SK-N-SH (cell line): Measurements from ENCODE around the gene PDE11A.

Experiments used
- ELF1 ChIP-seq: IDR thresholded peaks from 2 replicates; pipeline ENCODE4 v1.4.0; 2012
- FOSL2 ChIP-seq: IDR thresholded peaks from 2 replicates; pipeline ENCODE4 v1.4.0; 2012; ENCODE audit warnings: low read depth, mild to moderate bottlenecking, moderate library complexity, borderline replicate concordance
- FOXM1 ChIP-seq: IDR thresholded peaks from 2 replicates; pipeline ENCODE4 v1.4.0; 2012; ENCODE audit warnings: low read depth, mild to moderate bottlenecking
- GATA2 ChIP-seq: sonication (generic); formaldehyde crosslinking; IDR thresholded peaks from 2 replicates; pipeline ENCODE4 v1.5.0; 2020; ENCODE audit warnings: mild to moderate bottlenecking, missing genetic modification reagents
- POLR2AphosphoS5 ChIP-seq: IDR thresholded peaks from 2 replicates; pipeline ENCODE4 v1.6.1; 2012; ENCODE audit warnings: low read depth, low read length
- RAD21 ChIP-seq: IDR thresholded peaks from 2 replicates; pipeline ENCODE4 v1.6.1; 2012; ENCODE audit warnings: mild to moderate bottlenecking, low read length
- RCOR1 ChIP-seq: fragments of 150-350 bp; IDR thresholded peaks from 2 replicates; pipeline ENCODE4 v1.6.1; 2017; ENCODE audit warnings: antibody characterized with exemption, low read length
- TCF12 ChIP-seq: IDR thresholded peaks from 2 replicates; pipeline ENCODE4 v1.4.0; 2012
- TF ChIP-seq, protein P1 (sequence below): fragments of 200-600 bp; sonication (generic); IDR thresholded peaks from 2 replicates; pipeline ENCODE4 v1.6.1; 2017; ENCODE audit warnings: antibody characterized with exemption, mild to moderate bottlenecking, moderate library complexity
- TF ChIP-seq, protein P2 (sequence below): IDR thresholded peaks from 2 replicates; pipeline ENCODE4 v1.4.0; 2012; ENCODE audit warnings: low read depth, borderline replicate concordance
- TF ChIP-seq, protein P3 (sequence below): IDR thresholded peaks from 2 replicates; pipeline ENCODE4; 2012
- TF ChIP-seq, protein P4 (sequence below): IDR thresholded peaks from 2 replicates; pipeline ENCODE4 v1.4.0; 2012; ENCODE audit warnings: low read depth

DNA sequence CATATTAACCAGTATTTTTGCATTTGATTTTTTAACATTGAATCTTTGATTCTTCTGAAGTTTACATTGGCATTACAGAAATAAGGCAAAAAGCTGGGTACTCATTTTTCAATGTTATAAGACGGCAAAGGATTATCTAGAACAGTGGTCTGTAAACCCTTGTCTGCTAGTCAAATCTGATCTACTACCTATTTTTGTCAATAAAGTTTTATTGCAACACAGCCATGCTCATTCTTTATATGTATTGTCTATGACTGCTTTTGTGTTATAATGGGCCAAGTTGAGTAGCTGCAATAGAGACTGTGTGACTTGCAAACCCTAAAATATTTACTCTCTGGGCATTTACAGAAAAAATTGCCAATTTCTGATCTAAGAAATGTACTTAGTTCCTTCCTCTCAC, 181.0 kb downstream of the PDE11A start:
- TF ChIP-seq, protein P1, sequence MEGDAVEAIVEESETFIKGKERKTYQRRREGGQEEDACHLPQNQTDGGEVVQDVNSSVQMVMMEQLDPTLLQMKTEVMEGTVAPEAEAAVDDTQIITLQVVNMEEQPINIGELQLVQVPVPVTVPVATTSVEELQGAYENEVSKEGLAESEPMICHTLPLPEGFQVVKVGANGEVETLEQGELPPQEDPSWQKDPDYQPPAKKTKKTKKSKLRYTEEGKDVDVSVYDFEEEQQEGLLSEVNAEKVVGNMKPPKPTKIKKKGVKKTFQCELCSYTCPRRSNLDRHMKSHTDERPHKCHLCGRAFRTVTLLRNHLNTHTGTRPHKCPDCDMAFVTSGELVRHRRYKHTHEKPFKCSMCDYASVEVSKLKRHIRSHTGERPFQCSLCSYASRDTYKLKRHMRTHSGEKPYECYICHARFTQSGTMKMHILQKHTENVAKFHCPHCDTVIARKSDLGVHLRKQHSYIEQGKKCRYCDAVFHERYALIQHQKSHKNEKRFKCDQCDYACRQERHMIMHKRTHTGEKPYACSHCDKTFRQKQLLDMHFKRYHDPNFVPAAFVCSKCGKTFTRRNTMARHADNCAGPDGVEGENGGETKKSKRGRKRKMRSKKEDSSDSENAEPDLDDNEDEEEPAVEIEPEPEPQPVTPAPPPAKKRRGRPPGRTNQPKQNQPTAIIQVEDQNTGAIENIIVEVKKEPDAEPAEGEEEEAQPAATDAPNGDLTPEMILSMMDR: no peak
- TF ChIP-seq FOXM1 (no peak), TCF12 (no peak), POLR2AphosphoS5 (no peak), RAD21 (no peak), GATA2 (CRISPR knock-in tag) (no peak), FOSL2 (no peak), ELF1 (no peak), RCOR1 (no peak)
- TF ChIP-seq, protein P2, sequence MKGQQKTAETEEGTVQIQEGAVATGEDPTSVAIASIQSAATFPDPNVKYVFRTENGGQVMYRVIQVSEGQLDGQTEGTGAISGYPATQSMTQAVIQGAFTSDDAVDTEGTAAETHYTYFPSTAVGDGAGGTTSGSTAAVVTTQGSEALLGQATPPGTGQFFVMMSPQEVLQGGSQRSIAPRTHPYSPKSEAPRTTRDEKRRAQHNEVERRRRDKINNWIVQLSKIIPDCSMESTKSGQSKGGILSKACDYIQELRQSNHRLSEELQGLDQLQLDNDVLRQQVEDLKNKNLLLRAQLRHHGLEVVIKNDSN: no peak
- TF ChIP-seq, protein P3, sequence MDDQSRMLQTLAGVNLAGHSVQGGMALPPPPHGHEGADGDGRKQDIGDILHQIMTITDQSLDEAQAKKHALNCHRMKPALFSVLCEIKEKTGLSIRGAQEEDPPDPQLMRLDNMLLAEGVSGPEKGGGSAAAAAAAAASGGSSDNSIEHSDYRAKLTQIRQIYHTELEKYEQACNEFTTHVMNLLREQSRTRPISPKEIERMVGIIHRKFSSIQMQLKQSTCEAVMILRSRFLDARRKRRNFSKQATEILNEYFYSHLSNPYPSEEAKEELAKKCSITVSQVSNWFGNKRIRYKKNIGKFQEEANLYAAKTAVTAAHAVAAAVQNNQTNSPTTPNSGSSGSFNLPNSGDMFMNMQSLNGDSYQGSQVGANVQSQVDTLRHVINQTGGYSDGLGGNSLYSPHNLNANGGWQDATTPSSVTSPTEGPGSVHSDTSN: no peak
- TF ChIP-seq, protein P4, sequence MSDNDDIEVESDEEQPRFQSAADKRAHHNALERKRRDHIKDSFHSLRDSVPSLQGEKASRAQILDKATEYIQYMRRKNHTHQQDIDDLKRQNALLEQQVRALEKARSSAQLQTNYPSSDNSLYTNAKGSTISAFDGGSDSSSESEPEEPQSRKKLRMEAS: no peak
